NCI-H524 treated with DMSO at 0.1 percent for 48 hours (cell line): Measurements from ENCODE around the gene ERC2.

Experiments used
- DNase-seq: peaks from one replicate; lab custom pipeline; 2025; lab: John Stamatoyannopoulos, UW

ERC2 gene

DNA sequence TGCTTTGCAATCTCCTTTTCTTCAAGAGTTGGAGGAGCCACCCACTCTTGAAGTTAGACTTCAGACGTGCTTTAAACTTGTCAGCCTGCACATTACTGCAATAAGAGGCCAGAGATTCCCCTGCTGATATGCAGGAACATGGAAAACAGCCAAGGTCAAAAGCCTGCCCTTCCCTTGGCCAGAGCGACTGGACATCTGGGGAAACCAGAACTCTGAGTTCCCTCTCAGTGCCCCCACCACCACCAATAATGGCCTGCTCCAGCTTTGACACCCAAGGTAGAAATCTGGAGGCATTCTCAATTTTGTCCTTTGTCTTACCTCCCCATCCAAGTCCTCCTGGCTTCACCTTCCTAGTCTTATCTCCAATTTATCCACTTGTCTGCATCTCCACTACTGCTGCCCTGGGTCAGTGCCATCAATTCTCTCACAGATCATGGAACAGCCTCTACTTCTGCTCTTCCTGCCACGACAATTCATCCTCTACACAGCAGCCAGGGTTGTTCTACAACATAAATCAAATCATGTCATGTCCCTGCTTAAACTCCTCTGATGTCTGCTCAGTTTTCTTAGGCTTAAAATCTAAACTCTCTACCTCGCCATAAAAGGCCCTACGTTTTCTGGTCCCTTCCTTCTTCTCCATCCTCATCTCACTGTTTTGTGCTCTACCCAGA, 789.6 kb downstream of the ERC2 start:
- DNase-seq, result no peak

DNA sequence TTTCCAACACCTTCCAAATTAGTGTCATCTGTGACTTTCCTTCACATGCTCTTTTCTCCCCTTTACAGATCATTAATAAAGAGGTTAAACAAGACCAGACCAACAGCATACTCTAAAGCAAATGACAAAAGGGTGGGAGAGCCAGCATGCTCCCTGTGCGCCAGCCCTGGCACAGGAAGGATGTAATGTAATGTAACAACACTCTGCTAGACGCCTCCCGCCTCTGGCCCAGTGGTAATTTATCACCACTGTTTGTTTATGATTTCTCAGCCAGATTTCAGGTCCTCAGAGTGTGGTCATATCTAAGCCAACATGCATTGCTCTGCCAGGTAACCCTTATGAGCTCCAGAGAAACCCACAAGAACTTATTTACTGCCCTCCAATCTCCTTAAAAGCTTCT, 791.6 kb downstream of the ERC2 start:
- no peak for DNase-seq

DNA sequence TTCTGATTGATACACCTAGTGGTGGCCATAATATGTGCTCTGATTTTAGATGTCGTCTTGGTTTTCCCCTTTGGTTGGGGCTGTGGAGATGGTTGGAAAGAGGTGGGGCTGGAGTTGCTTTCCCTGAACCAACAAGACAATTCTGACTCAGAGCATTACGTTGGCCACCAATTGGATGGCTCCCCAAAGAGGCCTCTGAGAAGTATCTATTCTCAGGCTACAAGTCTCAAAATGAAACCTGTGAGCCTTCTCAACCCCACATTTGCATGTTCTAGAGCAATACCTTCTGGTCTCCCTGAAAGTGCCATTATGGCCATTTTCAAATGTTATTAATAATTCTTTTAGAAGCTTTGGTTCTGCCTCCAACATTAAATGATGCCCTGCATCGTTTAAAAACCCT, 792.8 kb downstream of the ERC2 start:
- DNase-seq, result no peak

DNA sequence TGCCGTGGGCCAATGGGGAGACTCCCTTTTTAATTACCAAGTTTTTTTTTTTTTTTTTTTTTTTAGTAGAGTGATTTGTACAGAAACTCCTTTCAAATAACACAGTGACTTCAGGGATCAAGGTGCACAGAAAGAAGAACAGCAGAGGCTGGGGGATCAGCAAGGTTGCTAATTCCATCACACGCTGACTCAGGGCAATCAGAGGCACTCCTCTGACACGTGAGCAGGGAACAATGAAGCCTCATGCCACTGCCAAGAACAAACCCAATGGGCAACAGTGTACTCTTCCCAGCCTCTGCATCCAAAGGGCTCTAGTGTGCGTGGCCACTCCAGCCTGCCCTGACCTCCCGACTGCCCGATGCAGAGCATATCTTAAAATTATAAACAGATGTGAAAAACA, 794.5 kb downstream of the ERC2 start:
- DNase-seq, result no peak

DNA sequence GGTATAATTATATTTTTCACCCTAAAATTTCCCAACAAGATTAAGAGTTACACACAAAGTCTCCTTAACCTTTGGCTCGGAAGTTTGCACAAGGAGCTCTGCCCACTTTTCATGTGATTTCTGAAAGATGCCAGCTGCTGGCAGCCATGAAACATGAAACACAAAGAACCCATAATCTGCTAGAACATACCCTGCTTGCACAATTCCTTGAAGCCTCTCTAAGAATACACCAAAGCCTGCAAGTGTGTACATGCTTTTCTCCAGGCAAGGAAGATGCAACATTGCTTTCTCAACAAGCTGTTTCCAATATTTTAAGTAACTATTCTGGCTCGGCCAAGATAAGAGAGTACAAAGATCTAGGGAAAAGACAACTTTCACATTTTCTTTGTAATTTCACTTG, 799.1 kb downstream of the ERC2 start:
- DNase-seq, result no peak

DNA sequence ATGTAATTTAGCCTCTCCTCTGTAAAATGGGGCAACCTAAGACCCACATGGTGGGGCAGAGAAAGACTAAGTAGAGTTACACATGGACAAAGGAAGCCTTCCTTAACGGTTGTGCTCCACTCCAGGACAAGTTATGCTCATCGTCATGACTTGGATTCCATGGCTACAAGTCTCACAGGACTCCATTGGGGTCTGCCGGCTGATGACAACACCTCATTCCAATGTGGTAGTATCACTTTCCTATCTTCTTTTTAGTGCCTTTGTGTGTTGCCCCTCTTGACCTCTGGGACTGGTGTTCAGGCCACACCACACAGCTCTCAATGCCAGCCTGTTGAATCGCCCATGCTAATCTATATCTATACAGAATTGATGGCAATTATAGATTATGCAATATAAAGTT, 799.9 kb downstream of the ERC2 start:
- no peak for DNase-seq

DNA sequence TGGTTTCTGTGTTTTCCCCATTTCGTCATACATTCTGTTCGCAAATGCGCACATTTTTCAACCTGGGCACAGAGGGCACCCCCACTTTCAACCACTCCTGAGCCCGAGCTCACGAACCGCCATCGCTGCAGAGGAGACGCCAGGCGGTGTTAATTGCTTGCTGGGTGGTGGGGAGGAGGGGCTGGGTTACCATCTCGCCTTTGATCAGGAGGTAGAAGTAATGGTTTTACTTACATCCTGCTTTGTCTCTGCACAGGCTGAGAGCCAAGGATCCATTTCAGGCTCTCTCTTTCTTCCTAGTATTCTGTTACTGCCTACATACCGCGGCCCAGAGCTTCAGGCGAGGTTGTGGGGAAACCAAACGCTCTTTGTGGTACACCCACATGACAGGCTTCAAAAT, 803.9 kb downstream of the ERC2 start:
- DNase-seq, result no peak

DNA sequence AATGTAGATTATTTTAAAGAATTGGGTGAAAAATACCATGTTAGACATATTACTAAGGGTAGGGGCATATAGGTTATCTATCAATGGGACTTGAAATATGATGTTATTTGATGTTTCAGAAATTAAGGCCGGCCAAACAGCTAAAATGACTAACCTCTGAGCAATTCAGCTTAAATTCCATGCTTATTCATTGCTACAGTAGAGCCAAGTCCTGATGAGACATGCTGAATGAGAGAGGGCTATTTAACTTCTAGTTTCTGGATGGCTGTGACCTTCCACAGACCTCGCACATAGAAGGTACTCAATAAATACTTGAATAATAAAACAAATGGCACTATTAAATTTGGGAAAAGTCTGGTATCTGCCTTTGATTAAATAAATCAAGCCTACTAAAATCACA, 805.6 kb downstream of the ERC2 start:
- no peak for DNase-seq

DNA sequence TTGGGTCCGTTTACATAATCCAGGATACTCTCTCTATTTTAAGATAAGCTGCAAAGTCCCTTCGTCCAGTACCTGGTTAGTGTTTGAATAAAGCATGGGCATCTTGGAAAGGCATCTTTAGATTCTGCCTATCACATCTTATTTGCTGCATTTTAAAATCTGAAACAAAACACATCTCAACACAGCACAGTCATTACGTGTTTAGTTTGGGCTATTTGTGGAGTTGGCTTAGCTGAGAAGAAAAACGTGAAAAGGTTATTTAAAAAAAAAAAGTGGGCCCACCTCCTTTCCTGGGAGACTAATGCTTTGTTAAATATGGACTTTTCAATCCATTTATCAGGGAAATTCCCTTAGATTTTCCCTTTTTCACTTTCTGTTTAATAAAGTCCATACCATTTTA, 806.7 kb downstream of the ERC2 start:
- no peak for DNase-seq

DNA sequence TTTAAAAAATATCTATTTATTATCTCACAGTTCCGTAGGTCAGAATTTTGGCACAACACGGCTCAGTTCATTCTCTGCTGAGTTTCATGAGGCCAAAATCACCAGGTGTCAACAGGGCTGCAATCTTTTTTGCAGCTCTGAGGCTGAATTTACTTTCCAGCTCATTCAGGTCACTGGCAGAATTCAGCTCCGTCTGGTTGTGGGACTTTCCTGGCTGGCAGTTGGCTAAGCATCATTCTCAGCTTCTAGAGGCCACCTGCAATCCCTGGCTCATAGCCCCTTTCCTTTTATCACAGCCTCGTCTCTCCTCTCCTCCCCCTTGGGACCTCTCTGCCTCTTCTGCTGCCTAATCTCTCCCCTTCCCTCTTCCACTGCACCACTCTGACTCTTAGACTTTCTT, 807.1 kb downstream of the ERC2 start:
- DNase-seq, result no peak

DNA sequence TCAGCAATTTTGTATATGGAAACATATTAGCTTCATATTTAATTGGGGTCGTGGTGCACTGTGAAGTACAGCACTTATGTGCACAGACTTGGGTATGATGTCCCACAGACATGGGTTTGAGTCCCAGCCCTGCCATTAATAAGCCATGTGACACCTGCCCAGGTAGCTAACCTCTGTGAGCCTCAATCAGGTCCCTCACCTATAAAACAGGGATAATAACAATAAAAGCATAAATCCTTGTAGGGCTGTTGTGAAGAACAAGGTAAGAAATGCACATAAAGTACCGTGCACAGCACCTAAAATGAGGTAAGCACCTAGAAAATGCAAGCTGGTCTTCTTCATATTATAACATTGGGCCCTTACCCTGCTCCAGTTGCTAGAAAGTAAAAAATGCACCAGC, 807.6 kb downstream of the ERC2 start:
- DNase-seq, result no peak

DNA sequence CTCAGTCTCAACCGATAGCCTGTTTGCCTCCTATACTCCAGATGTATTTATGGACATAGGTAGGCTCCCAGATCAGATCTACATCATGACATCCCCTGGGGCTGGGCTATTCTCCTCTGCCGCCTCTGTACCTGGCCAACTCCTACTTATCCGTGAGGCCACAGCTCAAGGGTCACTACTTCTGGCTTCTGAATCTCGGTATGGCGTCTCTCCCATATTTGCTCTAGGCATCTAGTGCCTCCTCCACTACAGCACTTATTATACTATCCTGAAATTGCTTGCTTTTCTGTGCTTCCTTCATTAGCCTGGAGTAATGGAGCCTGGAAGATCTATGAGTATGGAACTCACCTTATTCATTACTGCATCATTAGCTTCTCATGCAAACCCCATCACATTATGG, 808.6 kb downstream of the ERC2 start:
- DNase-seq, result no peak

DNA sequence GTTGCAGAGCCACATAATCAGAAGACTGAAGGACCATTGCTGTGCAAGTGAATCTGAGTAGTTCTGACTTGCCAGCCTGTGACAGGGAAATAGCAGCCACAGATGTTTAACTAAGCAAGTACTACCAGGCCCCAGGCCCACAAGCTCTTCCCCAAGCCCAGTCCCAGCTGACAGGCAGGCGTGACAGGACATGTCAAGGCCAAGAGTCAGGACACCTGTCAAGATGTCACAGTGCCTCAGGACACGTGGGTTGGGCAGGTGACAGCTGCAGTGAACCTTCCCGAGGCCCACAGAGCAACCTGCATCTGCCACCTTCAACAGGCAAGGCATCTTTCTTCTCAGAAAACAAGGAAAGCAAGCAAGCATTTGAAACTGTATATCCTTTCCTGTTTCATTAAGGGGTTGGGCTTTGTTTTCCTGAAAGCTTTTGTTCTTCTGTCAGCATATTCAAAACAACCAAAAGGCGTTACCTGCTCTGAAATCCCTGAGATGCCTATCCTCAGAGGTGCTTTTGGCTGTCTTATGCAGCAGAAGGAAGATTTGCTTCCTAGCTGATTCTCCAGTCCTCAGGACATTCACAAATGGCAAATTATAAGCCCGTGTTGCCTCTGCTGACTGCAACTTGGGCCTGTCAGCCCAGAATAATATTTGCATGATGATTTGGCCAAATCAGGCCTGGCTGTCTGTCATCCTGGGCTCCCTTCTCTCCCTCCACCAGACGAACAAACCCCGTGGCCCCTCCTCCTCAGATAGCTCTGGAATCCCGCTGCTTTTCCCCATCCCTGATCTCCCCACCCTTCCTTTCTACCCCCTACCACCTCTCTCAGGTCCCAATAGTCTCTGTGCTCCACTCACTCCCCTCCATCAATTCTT, 809.3 kb downstream of the ERC2 start:
- no peak for DNase-seq

DNA sequence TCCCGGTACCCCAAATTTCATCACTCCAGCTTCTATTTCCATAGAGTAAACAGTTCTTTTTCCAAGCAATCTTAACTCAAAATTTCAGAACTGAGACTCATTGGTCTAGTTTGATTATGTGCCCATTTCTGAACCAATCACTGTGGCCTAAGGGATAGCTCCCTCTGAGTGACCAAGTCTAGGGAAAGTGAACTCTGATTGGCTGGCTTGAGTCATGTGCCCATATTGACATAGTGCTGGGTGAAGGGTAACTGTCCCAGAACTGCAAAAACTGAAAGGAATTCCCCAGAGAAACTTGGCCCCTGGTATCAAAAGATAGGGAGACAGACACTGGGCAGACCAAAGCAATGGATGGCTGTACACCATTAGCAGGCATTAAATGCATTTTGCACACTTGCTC, 810.0 kb downstream of the ERC2 start:
- no peak for DNase-seq

DNA sequence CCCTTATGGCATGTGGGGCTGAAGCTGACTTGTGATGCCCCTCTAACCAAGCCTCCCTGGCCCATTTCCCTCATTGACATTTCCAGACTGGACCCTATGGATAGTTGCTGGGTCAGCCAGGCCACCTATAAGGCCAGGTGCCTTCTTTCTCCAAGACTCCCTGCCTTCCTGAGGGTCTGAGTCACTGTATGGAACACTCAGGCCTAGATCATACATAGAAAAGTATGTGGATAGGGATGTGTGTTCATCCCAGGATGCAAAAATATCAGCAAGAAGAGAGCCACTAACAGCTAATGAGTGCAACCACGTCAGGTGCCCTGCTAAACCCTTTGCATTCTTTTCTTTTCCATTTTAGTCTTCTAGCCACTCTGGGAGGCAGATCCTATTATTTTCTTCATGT, 812.7 kb downstream of the ERC2 start:
- DNase-seq, result no peak

DNA sequence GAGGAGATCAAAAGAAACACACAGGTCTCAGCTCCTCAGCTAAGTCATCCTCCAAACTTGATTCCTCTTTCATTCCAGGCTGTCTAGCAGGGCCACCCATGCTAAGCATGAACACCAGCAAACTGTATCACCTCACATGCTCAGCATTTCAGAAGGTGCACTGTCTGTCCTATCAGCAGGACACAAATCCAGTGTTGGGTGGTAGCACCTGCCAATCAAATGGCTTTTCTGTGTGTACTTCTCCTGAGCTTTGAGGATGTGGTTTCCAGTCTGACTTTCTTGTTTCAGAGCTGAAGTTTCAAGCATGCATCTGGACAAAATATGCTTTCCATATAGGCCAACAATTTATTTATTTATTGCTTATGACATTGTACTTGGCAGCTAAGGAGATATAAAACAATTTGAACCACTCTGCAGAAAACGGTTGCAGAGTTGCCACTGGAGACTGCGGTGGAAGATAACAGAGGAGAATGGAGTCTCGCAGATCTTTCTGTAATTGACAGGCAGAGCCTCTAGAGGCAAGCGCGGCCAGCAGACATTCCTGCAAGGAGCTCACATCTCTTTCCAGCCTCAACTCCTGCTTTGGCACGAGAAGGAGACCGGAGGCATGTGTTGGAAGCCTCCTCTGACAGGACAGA, 814.0 kb downstream of the ERC2 start:
- DNase-seq, result no peak

DNA sequence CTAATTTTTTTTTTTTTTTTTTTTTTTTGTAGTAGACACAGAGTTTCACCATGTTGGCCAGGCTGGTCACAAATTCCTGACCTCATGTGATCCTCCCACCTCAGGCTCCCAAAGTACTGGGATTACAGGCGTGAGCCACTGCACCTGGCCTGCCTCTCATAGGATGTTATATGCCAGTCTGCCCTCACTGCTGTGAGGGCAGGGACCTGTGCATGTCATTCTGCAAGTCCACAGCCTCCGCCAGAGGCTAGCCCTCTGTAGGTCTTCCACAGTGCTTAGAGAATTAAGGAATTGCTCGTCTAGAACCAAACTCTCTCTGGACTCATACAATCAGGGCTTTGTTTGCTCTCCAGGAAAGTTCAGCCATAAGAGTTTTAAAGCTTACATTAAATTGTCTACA, 817.3 kb downstream of the ERC2 start:
- DNase-seq, result no peak

DNA sequence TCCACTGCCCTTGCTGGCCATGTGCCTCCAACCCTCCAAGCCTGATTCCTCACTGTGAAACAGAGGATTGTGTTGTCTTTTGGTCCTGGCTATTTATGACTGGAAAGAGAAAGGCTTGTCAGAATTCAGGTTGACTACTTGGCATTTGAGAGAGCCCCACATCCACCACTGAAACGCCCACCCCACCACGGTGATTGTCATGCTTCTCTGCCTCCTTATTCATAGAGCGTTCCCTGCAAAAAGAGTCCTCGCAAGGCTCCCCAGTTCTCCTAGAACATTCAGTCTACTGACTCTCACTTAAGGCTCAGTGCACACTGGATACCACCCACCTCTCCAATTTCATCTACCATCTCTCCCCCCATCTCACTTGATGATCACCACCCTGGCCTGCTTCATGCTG, 818.3 kb downstream of the ERC2 start:
- no peak for DNase-seq

DNA sequence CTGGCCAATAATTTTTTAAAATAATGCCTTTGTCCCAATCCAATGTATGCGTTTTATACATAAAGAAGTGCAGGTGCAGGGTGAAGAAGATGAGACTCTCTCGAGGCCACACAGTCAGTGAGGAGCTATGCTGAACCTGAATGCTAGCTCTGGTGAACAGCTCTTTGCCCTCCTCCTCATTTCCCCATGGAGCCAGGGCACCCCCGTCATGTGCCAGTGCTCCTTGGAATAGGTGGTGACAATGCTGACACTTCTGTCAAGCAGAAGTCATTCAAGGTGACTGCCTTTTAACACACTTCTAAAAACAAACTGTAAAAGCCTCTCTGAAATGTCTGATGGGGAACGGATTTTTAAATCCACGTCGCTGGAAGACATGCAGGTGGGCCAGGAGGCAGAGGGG, 818.7 kb downstream of the ERC2 start:
- DNase-seq, result no peak

DNA sequence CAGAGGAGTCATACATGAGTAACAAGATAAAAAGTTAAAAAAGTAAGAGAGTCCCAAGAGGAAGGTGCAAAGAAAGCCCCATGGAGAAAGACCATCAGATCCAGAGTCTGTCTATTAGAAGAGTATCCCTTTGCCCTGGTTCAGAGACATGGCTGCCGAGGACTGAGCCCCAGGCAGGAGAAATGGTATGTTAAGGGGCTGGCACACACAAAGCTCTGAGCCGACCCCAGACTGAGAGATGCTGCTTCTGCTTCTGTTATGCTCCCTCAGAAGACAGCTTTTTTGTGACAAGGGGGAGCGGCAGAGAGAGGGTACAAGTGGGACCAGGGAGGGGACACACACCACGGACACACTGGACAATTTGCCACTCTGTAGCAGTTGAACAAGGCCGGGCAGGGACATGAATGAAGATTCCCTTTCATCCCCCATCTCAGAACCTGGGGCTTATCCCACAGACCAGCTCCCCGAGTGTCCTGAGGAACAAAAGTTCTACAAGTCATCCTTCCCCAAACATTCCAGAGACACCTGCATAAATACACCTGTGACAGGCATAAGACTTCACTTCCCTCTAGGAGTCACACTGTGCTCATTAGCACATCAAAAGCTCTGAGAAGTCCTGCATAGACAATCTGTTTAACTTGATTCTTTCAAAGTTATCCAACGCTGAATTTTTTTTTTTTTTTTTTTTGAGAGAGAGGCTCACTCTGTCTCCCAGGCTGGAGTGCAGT, 819.5 kb downstream of the ERC2 start:
- no peak for DNase-seq

DNA sequence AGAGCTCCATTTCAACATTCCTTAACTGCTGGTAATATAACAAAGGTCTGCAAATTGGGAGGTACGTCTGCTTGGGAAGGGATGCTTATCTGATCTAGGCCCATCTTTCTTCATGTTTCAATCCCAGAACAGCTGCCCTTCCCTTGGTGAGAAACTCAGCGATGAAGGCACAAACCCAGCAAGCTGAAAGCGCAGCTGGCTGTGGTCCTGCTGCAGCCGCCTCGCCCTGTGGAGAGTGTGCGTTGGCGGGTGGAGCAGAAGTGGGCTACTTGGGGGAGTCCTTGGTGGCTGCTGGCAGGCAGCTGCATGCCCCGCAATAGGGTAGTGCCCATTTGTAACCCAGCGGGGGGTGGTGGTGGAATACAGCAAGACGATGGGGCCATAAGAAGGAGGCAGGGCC, 820.6 kb downstream of the ERC2 start:
- no peak for DNase-seq

DNA sequence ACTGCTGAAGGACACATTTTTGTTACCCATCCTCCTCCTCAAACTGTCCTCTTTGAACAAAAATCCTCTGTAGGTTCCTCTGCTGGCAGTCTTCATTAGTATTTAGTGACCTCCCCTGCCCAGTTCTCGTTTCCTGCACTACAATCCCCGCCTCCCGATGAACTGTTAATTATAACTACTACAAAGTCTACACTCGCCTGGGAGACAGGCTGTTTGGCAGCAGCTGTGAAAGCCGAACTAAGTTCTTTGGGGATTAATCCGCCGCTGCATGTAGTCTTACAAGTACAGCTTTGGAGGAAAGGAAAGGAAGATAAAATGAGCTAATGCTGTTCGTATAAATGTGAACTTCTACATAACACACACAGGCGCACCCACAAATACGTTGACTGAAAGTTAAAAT, 821.2 kb downstream of the ERC2 start:
- DNase-seq, result no peak

DNA sequence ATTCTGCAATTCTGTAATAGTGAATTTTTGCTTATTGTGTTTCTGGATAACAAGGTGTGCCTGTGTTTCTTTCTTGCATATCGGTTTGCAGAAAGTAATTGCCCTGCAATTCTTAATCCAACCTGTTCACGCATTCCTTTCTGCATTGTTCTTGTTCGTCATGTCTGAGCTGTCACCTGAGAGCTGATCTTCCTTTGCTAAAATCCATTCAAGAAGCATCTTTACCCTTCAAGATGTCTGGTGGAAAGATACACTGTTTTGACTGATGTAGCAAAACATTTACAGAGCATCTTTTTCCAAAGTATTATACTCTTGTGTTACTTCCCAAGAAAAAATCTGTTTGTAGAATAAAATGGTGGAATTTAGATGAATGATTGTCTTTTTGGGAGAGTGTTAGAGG, 822.1 kb downstream of the ERC2 start:
- DNase-seq, result no peak
